DLD1 (cell line): ENCODE measurements around the gene CAPZB.

Source experiments
- in situ Hi-C: cut with HindIII; loops from 2 replicates; pipeline ENCODE4 v1.10.0; 2017; ENCODE audit warnings: low sequenced_read_pairs

The CAPZB gene

DNA sequence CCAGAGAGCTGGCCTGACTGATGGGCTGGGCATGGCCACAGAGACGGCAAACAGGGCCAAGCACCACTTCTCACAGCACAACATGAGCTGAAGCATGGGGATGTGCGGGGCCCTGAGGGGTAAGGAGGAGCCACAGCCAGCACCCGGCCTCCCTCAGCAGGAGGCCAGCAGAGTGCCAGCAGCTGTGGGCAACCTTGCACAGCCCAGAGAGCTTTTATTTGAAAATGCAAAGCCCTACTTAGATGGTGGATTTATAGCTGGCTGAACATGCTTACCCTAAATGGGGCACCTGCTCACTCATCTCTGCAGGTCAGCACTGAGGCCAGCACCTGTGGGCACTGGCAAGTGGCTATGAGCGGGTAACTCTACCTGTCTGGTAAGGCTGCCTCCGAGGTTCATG lies 129.1 kb downstream of the CAPZB start:
- in situ Hi-C loops = no loop called here

GRCh38 chr1:19354531-19354981 lies 130.8 kb downstream of the CAPZB start:
- in situ Hi-C loops = no loop called here

DNA sequence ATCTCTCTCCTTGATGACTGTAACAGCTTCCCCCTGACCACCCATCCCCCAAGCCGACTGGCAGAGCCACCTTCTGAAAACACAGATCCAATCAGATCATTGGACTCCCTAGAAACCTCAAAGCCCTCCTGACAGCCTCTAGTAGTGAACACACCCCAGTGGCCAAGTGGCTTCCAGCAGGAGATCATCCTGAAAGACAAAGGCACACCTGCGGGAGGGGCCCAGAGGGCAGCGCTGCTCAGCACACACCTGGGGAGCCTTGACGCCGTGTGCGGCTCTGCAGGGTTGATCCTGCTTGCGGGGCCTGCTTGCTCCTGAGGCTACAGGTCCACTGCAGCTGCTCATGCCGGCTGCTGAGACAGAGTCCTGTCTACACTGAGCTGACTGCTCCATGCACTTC lies 131.7 kb downstream of the CAPZB start:
- in situ Hi-C loops = no loop called here

DNA sequence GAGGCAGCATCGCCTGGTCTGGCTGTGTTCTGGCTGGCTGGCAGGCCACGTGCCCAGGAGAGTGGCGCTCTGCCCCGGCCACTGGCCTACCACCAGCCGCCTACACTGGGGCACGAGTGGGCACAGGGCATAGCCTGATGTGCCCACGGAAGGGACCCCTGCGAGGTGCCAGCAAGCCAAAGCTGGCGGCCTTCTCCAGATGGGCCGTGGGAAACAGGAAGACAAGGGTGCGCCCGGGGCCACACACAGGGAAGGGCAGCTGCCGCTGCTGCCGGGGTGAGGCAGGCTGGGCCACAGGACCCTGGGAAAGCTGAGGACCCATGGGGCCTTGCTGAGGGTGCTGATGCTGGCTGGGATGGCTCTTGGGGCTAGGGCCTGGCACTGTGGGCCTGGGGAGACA lies 132.5 kb downstream of the CAPZB start:
- in situ Hi-C loops = no loop called here

DNA sequence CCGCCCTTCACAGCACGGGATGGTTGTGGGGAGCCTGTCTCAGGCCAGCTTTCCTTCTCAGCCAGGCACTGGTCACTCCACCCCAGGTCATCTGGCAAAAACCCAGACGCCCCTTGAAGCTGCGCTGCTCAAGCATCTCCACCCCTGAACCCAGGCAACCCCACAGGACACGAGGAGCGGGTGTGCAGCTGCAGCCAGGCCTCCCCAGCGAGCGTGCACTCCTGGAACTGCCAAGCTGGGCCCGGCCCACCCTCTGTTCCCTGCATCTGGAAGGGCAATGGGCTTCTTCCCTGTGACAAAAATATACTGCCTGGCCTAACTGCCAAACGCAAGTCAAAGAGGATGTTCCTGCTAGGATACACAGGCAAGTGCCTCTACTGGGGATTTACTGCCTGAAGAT lies 133.5 kb downstream of the CAPZB start:
- in situ Hi-C loops = no loop called here

DNA sequence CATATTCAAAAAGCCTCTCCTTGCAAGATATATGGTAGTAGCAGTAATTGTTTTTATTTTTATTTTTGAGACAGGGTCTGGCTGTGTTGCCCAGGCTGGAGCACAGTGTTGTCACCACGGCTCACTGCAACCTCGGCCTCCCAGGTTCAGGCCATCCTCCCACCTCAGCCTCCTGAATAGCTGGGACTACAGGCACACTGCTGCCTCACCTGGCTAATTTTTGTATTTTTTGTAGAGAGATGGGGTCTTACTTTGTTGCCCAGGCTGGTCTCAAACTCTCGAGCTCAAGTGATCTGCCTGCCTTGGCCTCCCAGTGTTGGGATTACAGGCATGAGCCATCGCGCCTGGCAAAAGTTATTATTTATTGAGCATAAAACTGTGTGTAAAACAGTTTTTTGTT lies 134.8 kb downstream of the CAPZB start:
- in situ Hi-C loops = no loop called here

- in situ Hi-C loops = loop anchor here (25.0 kb wide), 1 partner anchor 287 kb away; the partner anchor contains the start of gene NBL1
Measured at GRCh38 chr1:19349999-19350398, 135.3 kb downstream of the CAPZB start.

- in situ Hi-C loops = loop anchor here (25.0 kb wide), 1 partner anchor 289 kb away; the partner anchor contains the start of gene NBL1
Measured at GRCh38 chr1:19348441-19349198, 136.7 kb downstream of the CAPZB start.

DNA sequence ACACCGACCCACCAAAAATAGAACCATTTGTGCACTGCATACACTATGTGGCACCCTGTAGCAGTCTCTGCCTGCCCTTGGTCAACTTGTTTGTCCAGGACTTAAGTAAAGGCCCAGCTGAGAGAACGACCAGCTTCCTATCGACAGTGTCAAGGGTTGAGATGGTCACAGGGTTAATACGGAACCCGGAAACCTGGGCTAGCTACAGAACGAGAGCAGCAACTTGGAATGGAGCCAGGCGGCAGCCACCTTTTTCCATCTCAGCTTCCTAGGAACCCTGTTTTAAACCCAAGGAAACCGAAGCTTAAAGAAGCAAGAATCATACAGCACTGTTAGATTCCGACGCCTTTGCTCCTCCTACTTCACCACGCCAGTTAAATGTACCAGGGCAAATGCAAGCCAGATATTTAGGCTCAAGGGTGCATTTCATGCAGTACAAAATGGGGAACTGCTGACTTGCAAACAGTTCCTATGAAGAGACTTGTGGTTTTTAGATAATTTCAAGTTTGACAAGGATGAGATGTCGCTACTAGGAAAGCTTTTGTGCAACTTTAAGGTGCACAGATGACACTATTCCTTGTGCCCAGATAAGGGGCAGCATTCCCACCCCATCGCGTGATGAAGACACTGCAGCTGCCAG lies 137.7 kb downstream of the CAPZB start:
- in situ Hi-C loops = loop anchor here (25.0 kb wide), 1 partner anchor 290 kb away; the partner anchor contains the start of gene NBL1

DNA sequence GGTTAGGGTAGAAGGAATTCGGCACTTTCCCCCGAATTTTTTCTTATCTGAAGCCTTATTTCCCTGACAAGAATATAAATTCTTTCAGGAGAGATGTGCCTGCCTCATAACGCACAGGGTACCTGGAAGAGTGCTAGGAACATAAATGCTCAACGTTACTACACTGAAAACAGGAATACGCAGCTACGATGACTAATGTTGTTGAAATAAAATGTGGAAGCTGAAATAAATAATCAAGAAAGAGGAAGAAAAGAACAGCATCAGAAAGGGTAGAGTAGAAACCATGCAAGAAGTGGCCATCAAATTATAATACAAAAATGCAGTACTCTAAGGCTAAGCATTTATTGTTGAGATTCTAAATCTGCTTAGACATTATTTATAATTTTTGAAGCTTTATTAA lies 139.3 kb downstream of the CAPZB start:
- in situ Hi-C loops = loop anchor here (25.0 kb wide), 1 partner anchor 291 kb away; the partner anchor contains the start of gene NBL1

GRCh38 chr1:19345391-19345790 lies 139.9 kb downstream of the CAPZB start:
- in situ Hi-C loops = loop anchor here (25.0 kb wide), 1 partner anchor 292 kb away; the partner anchor contains the start of gene NBL1

GRCh38 chr1:19344831-19345230 lies 140.5 kb downstream of the CAPZB start:
- in situ Hi-C loops = loop anchor here (25.0 kb wide), 1 partner anchor 292 kb away; the partner anchor contains the start of gene NBL1

DNA sequence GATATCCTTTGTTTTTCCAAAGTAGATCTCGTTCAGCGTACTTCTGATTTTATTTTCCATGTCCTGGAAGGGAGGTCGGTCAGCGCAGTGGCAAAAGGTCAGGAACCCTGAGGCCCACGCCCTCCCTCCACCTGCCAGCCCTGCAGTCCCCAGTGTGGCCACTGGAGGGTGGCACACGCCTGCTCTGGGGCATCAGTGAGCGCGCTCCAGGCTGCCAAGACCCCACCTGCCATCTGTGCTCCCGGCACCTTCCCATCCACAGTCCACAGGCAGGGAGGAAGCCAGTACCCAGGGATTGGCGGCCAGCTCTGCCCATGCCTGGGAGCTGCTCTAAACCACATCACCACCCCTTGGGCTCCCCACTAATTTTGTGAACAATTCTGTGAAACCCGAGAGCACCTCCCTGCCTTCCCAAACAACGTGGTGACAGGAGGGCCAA lies 140.9 kb downstream of the CAPZB start:
- in situ Hi-C loops = loop anchor here (25.0 kb wide), 1 partner anchor 293 kb away; the partner anchor contains the start of gene NBL1

- in situ Hi-C loops = loop anchor here (25.0 kb wide), 1 partner anchor 294 kb away; the partner anchor contains the start of gene NBL1
Measured at GRCh38 chr1:19343617-19344350, 141.6 kb downstream of the CAPZB start.

GRCh38 chr1:19342894-19343616 lies 142.3 kb downstream of the CAPZB start:
- in situ Hi-C loops = loop anchor here (25.0 kb wide), 1 partner anchor 294 kb away; the partner anchor contains the start of gene NBL1

DNA sequence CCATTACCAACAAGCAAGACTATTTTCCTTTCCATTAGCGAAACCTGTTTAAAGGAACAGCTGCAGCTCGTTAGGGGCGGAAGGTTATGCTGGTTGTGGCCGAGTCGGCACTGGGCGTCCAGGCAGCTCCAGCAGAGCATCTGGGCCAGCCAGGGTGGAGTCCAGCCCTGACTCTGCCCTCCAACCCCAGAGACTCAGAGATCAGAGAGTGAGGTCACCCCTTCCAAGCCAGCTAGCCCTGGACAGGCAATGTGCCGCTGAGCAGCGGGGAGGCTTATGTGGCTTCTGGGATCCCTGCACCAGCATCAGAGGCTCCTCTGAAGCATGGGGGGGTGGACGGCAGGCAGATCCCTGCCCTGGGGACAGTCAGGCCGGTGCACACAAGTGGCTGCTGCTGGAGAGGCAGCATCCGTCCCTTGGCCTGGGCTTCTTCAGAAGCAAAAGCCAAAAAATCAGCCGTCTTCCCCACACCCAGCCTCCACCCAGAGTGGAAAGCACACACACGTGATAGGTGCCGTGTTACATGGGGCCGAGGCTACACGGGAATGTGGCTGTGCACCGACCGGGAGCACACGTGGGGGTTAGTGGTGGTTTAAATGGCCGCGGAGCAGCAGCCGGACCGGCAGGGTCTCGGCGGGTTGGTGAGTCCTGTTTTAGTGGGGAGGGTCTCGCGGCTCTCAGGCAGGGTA lies 143.1 kb downstream of the CAPZB start:
- in situ Hi-C loops = loop anchor here (25.0 kb wide), 1 partner anchor 295 kb away; the partner anchor contains the start of gene NBL1

DNA sequence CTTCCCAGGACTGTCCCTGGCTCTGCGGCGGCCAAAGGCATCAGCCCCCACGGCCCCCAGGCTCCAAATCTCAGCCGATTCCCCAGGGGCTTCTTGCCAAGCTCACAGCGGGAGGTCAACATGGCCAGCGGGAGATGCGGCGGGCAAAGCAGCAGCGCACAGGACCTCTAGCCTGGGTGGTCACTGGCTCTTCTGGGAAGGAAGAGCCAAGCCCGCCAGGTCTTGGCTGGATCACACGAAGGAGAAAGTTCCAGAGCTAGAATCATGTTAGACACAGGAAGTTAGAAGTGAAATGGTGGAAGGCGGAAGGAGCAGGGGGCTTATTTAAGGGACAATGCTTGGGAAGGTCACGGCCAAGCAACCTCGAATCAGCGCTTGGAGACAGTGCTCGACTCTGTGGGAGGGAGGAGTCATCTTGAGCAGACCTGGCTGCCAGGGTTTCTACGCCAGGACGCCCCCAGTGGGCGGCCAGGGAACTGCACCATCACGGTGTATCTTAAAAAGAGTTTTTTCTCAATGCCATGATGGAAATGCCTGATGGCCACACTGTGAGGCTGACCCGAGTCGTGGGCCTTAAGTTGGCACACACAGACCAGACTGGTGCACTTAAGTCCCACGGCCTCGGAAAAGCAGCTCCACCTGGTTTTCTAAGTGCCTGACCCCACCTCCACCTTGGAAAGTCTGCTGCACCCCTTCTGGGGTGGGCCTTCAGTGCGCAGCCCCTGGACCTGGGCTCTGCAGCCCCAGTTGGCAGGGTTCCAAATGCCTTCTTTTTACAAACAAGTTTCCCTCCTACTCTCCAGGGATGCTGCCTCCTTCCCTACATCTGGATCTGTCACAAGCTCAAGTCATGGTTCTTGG lies 143.9 kb downstream of the CAPZB start:
- in situ Hi-C loops = loop anchor here (25.0 kb wide), 1 partner anchor 296 kb away; the partner anchor contains the start of gene NBL1

GRCh38 chr1:19340387-19340937 lies 144.9 kb downstream of the CAPZB start:
- in situ Hi-C loops = loop anchor here (25.0 kb wide), 1 partner anchor 297 kb away; the partner anchor contains the start of gene NBL1
